ENCODE results near the gene SLC22A23.
"Not testable (repeated sequence)": the region's sequence is repeated elsewhere in the genome, so short reads cannot be mapped to it uniquely, and the experiment has no call there.

SLC22A23 gene

GRCh38 chr6:3380344-3381232 lies 76.3 kb downstream of the SLC22A23 start:
- Histone ChIP-seq H3K36me3 (replicated peaks) (no peaks in the 10 kb centered on the region), H3K27me3 (ENCODE audit: low read depth) (no peaks in the 10 kb centered on the region), H3K4me1 (no peaks in the 10 kb centered on the region), H3K4me3 (no peak overlapping the region), H3K9me3 (no peaks in the 10 kb centered on the region)
- DNase-seq (ENCODE audit: low spot score in 2 of 2): no peak
- in situ Hi-C loops (cut with MboI; ENCODE audit: low sequenced_read_pairs): no loop called here

GRCh38 chr6:3379482-3380060 lies 77.3 kb downstream of the SLC22A23 start:
- in situ Hi-C loops (cut with MboI; ENCODE audit: low sequenced_read_pairs): no loop called here
- Histone ChIP-seq H3K4me3 (no peak overlapping the region), H3K4me1 (no peaks in the 10 kb centered on the region), H3K9me3 (no peaks in the 10 kb centered on the region), H3K36me3 (replicated peaks) (no peaks in the 10 kb centered on the region), H3K27me3 (ENCODE audit: low read depth) (no peaks in the 10 kb centered on the region)
- no peak for DNase-seq (ENCODE audit: low spot score in 2 of 2)

GRCh38 chr6:3378808-3379207 lies 78.0 kb downstream of the SLC22A23 start:
- H3K4me1 ChIP-seq; DNase-seq (ENCODE audit: low spot score in 2 of 2); in situ Hi-C loops (cut with MboI; ENCODE audit: low sequenced_read_pairs); H3K36me3 ChIP-seq (replicated peaks); H3K4me3 ChIP-seq; H3K9me3 ChIP-seq; H3K27me3 ChIP-seq (ENCODE audit: low read depth): not testable (repeated sequence)

- H3K4me1 ChIP-seq; DNase-seq (ENCODE audit: low spot score in 2 of 2); H3K9me3 ChIP-seq; H3K27me3 ChIP-seq (ENCODE audit: low read depth); in situ Hi-C loops (cut with MboI; ENCODE audit: low sequenced_read_pairs); H3K4me3 ChIP-seq; H3K36me3 ChIP-seq (replicated peaks): not testable (repeated sequence)
Observed at GRCh38 chr6:3378398-3378782, 78.5 kb downstream of the SLC22A23 start.

GRCh38 chr6:3377536-3378397 lies 79.1 kb downstream of the SLC22A23 start:
- Histone ChIP-seq H3K4me1 (no peaks in the 10 kb centered on the region), H3K4me3 (no peak overlapping the region), H3K36me3 (replicated peaks) (no peaks in the 10 kb centered on the region), H3K9me3 (no peaks in the 10 kb centered on the region), H3K27me3 (ENCODE audit: low read depth) (no peaks in the 10 kb centered on the region)
- in situ Hi-C loops (cut with MboI; ENCODE audit: low sequenced_read_pairs): no loop called here
- DNase-seq (ENCODE audit: low spot score in 2 of 2): no peak

GRCh38 chr6:3376893-3377535 lies 79.8 kb downstream of the SLC22A23 start:
- Histone ChIP-seq H3K27me3 (ENCODE audit: low read depth) (no peaks in the 10 kb centered on the region), H3K9me3 (no peaks in the 10 kb centered on the region), H3K4me3 (no peak overlapping the region), H3K36me3 (replicated peaks) (no peaks in the 10 kb centered on the region), H3K4me1 (no peaks in the 10 kb centered on the region)
- in situ Hi-C loops (cut with MboI; ENCODE audit: low sequenced_read_pairs): no loop called here
- DNase-seq (ENCODE audit: low spot score in 2 of 2): no peak

- H3K9me3 ChIP-seq: no peaks in the 10 kb centered on the region
- DNase-seq (ENCODE audit: low spot score in 2 of 2): no peak
- no peak overlapping the region for H3K4me3 ChIP-seq
- H3K4me1 ChIP-seq: peaks cover 5% of the 10 kb centered on the region
- no peaks in the 10 kb centered on the region for H3K36me3 ChIP-seq (replicated peaks)
- no peaks in the 10 kb centered on the region for H3K27me3 ChIP-seq (ENCODE audit: low read depth)
- in situ Hi-C loops (cut with MboI; ENCODE audit: low sequenced_read_pairs): no loop called here
Observed at GRCh38 chr6:3376064-3376463, 80.8 kb downstream of the SLC22A23 start.

GRCh38 chr6:3373597-3374203 lies 83.2 kb downstream of the SLC22A23 start:
- Histone ChIP-seq H3K4me3 (no peak overlapping the region), H3K36me3 (replicated peaks) (no peaks in the 10 kb centered on the region), H3K27me3 (ENCODE audit: low read depth) (no peaks in the 10 kb centered on the region), H3K9me3 (no peaks in the 10 kb centered on the region), H3K4me1 (peaks cover 9% of the 10 kb centered on the region)
- in situ Hi-C loops (cut with MboI; ENCODE audit: low sequenced_read_pairs): no loop called here
- DNase-seq (ENCODE audit: low spot score in 2 of 2): no peak

- no peaks in the 10 kb centered on the region for H3K36me3 ChIP-seq (replicated peaks)
- H3K9me3 ChIP-seq: no peaks in the 10 kb centered on the region
- H3K4me1 ChIP-seq: peaks cover 9% of the 10 kb centered on the region
- H3K4me3 ChIP-seq: no peak overlapping the region
- H3K27me3 ChIP-seq (ENCODE audit: low read depth): no peaks in the 10 kb centered on the region
- in situ Hi-C loops (cut with MboI; ENCODE audit: low sequenced_read_pairs): no loop called here
- DNase-seq (ENCODE audit: low spot score in 2 of 2): no peak
Observed at GRCh38 chr6:3372912-3373554, 83.8 kb downstream of the SLC22A23 start.

GRCh38 chr6:3372184-3372846 lies 84.5 kb downstream of the SLC22A23 start:
- peak in 1 of 2 experiments; percentile 46 for DNase-seq (ENCODE audit: low spot score in 2 of 2)
- no peaks in the 10 kb centered on the region for H3K27me3 ChIP-seq (ENCODE audit: low read depth)
- in situ Hi-C loops (cut with MboI; ENCODE audit: low sequenced_read_pairs): no loop called here

GRCh38 chr6:3371222-3371949 lies 85.5 kb downstream of the SLC22A23 start:
- H3K36me3 ChIP-seq (replicated peaks): no peaks in the 10 kb centered on the region
- H3K27me3 ChIP-seq (ENCODE audit: low read depth): no peaks in the 10 kb centered on the region
- peaks cover 9% of the 10 kb centered on the region for H3K4me1 ChIP-seq
- no peak overlapping the region for H3K4me3 ChIP-seq
- no peaks in the 10 kb centered on the region for H3K9me3 ChIP-seq
- peak; percentile 19 to 43 for DNase-seq (ENCODE audit: low spot score in 2 of 2)
- in situ Hi-C loops (cut with MboI; ENCODE audit: low sequenced_read_pairs): no loop called here

More at GRCh38 chr6:3372184-3372846, 84.5 kb downstream of the SLC22A23 start:
- no peaks in the 10 kb centered on the region for H3K36me3 ChIP-seq (replicated peaks)
- no peak overlapping the region for H3K4me3 ChIP-seq
- H3K9me3 ChIP-seq: no peaks in the 10 kb centered on the region
- H3K4me1 ChIP-seq: peaks cover 9% of the 10 kb centered on the region
